Activated CD4-positive, alpha-beta T cell treated with anti-CD3 and anti-CD28 coated beads, Interleukin-10, Interleukin-2, amounts not matched to agents 100 ng/mL and 50 ng/mL, durations not matched to agents 16 hours and 8 hours (primary cell): ENCODE results near the gene BRCA1.
"Not testable (repeated sequence)": the region's sequence is repeated elsewhere in the genome, so short reads cannot be mapped to it uniquely, and the experiment has no call there.

Experiments used
- DNase-seq: peaks from one replicate; pipeline ENCODE4 v3.0.0-alpha.2; 2020

The BRCA1 gene

GRCh38 chr17:43000894-43001293 lies 124.3 kb downstream of the BRCA1 start:
- not testable (repeated sequence) for DNase-seq

GRCh38 chr17:42999003-42999525 lies 126.1 kb downstream of the BRCA1 start:
- DNase-seq: no peak

GRCh38 chr17:42997984-42998938 lies 126.9 kb downstream of the BRCA1 start, which contains the start of gene RPL27:
Gene RPL27, plus strand, starts transcription at chr17:42998419. Its CDS starts 332 bp downstream, at chr17:42998751.
- DNase-seq: peak; percentile 99

GRCh38 chr17:42997390-42997983 lies 127.7 kb downstream of the BRCA1 start:
- no peak for DNase-seq
